Liver (tissue), 9 donors: ENCODE results near the gene PISD. TPM values are rescaled to one million over a fixed set of nuclear protein-coding genes. Genes with fewer than 3 reads are reported as not detected.

Experiments used
- DNase-seq: peaks from one replicate; pipeline ENCODE4 v3.0.0-alpha.2; 2017; ENCODE audit warnings: low spot score
- H3K27ac ChIP-seq, 2 donors: one replicate each; pipeline ENCODE4 v1.7.0; 2013; ENCODE audit warnings: inconsistent platforms in 2 of 2, low read length in 2 of 2, control low read depth in 1 of 2, low read depth in 1 of 2, mild to moderate bottlenecking in 1 of 2
- H3K27me3 ChIP-seq, 4 donors: one replicate each; pipeline versions ENCODE4 v1.6.1 to v1.7.0; 2013; ENCODE audit warnings: low read length in 3 of 4, inconsistent platforms in 1 of 4, mild to moderate bottlenecking in 1 of 4, moderate library complexity in 1 of 4; ENCODE audit not compliant: control insufficient read depth in 4 of 4, insufficient read depth in 4 of 4
- H3K36me3 ChIP-seq, 4 donors: one replicate each; pipeline versions ENCODE4 v1.6.1 to v1.7.0; 2013; ENCODE audit warnings: low read length in 3 of 4, mild to moderate bottlenecking in 3 of 4, low read depth in 1 of 4, moderate library complexity in 1 of 4; ENCODE audit not compliant: control insufficient read depth in 4 of 4, insufficient read depth in 3 of 4
- H3K4me1 ChIP-seq, 4 donors: one replicate each; pipeline versions ENCODE4 v1.6.1 to v1.7.0; 2013; ENCODE audit warnings: low read length in 3 of 4, mild to moderate bottlenecking in 3 of 4, moderate library complexity in 1 of 4; ENCODE audit not compliant: control insufficient read depth in 4 of 4, insufficient read depth in 4 of 4
- H3K4me3 ChIP-seq, 3 donors: one replicate each; pipeline versions ENCODE4 v1.6.1 to v1.7.0; 2013; ENCODE audit warnings: low read length in 3 of 3, control low read depth in 1 of 3, low read depth in 1 of 3, mild to moderate bottlenecking in 1 of 3
- H3K9ac ChIP-seq, 2 donors: one replicate each; pipeline ENCODE4 v1.7.0; 2013; ENCODE audit warnings: low read length in 2 of 2, mild to moderate bottlenecking in 2 of 2, moderate library complexity in 2 of 2, control low read depth in 1 of 2, low read depth in 1 of 2
- H3K9me3 ChIP-seq, 4 donors: one replicate each; pipeline versions ENCODE4 v1.6.1 to v1.7.0; 2013; ENCODE audit warnings: low read length in 3 of 4; ENCODE audit not compliant: control insufficient read depth in 4 of 4
- ATF3 ChIP-seq: IDR thresholded peaks from 2 replicates; pipeline ENCODE4 v1.6.1; 2016; ENCODE audit warnings: antibody characterized with exemption
- CTCF ChIP-seq: fragments of 150-350 bp; IDR thresholded peaks from 2 replicates; pipeline ENCODE4 v1.5.1; 2017; ENCODE audit warnings: improper control_type of control experiment, low read depth, low read length; ENCODE audit not compliant: missing input control
- EGR1 ChIP-seq, 2 donors: IDR thresholded peaks; 2 replicates each; pipeline ENCODE4 v1.6.1; 2016 to 2018; ENCODE audit warnings: antibody characterized with exemption in 2 of 2, low read depth in 2 of 2
- FOXA1 ChIP-seq: IDR thresholded peaks from 2 replicates; pipeline ENCODE4 v1.6.1; 2016; ENCODE audit warnings: antibody characterized with exemption
- FOXA2 ChIP-seq: IDR thresholded peaks from 2 replicates; pipeline ENCODE4 v1.6.1; 2016; ENCODE audit warnings: antibody characterized with exemption
- HNF4A ChIP-seq, 2 donors: conservative IDR thresholded peaks; 2 replicates each; pipeline ENCODE4 v1.6.1; 2016; ENCODE audit warnings: antibody characterized with exemption in 2 of 2, mild to moderate bottlenecking in 2 of 2
- HNF4G ChIP-seq: IDR thresholded peaks from 2 replicates; pipeline ENCODE4 v1.6.1; 2016; ENCODE audit warnings: antibody characterized with exemption
- JUND ChIP-seq, 2 donors: IDR thresholded peaks; 2 replicates each; pipeline ENCODE4 v1.6.1; 2016; ENCODE audit warnings: antibody characterized with exemption in 2 of 2
- MAX ChIP-seq: IDR thresholded peaks from 2 replicates; pipeline ENCODE4 v1.6.1; 2016; ENCODE audit warnings: antibody characterized with exemption
- NR2F2 ChIP-seq: IDR thresholded peaks from 2 replicates; pipeline ENCODE4 v1.6.1; 2016; ENCODE audit warnings: antibody characterized with exemption
- RAD21 ChIP-seq, 2 donors: IDR thresholded peaks; 2 replicates each; pipeline ENCODE4 v1.6.1; 2016; ENCODE audit warnings: antibody characterized with exemption in 2 of 2, mild to moderate bottlenecking in 2 of 2
- REST ChIP-seq: IDR thresholded peaks from 2 replicates; pipeline ENCODE4 v1.6.1; 2016; ENCODE audit warnings: antibody characterized with exemption, mild to moderate bottlenecking
- SP1 ChIP-seq: IDR thresholded peaks from 2 replicates; pipeline ENCODE4 v1.6.1; 2018; ENCODE audit warnings: antibody characterized with exemption, mild to moderate bottlenecking
- TAF1 ChIP-seq: conservative IDR thresholded peaks from 2 replicates; pipeline ENCODE4 v1.6.1; 2016; ENCODE audit warnings: antibody characterized with exemption, mild to moderate bottlenecking
- YY1 ChIP-seq: IDR thresholded peaks from 2 replicates; pipeline ENCODE4 v1.6.1; 2016; ENCODE audit warnings: antibody characterized with exemption, mild to moderate bottlenecking
- ZBTB33 ChIP-seq: IDR thresholded peaks from 2 replicates; pipeline ENCODE4 v1.6.1; 2016; ENCODE audit warnings: antibody characterized with exemption
- WGBS: extraction: QIAGEN DNeasy Blood & Tissue Kit; methylation state at CpG from one replicate; pipeline ENCODE4 v1.1.7; 2013; 5-methylcytosine and 5-hydroxymethylcytosine counted together
- polyA plus RNA-seq, 2 donors: library from polyadenylated mRNA; stranded (reverse) in 1 of 2; unstranded in 1 of 2; fragments of 200-250 nt in 1 of 2; fragments of >200 nt in 1 of 2; fragmentation: Nextera tagmentation in 1 of 2; extraction: Ambion mirVana in 1 of 2; gene quantifications; one replicate each; pipeline versions ENCODE4 v1.2.1 to v1.2.3, GENCODE V29; 2013 to 2015
- total RNA-seq, 2 donors: library from RNA; depleted of rRNA; stranded (reverse); fragments of >200 nt; gene quantifications; one replicate each; pipeline ENCODE4 v1.2.3, GENCODE V29; 2014
- donor health status: healthy.
- donor health status: healthy.
- donor health status: healthy.
- donor health status: healthy.
- donor health status: healthy.

The PISD gene
- total and polyA plus RNA-seq, 4 donors: 14.7 to 28.3 (median 20.4) TPM

GRCh38 chr22:31579835-31580242, 82.2 kb downstream of the PISD start:
- peaks cover 0 to 6% (median 2%) of the 10 kb centered on the region in 4 donors for H3K36me3 ChIP-seq
- no peaks in the 10 kb centered on the region for H3K4me1 ChIP-seq
- WGBS: 76% methylated on average over 1 of the region's 1 CpG
- TF ChIP-seq RAD21 (IDR thresholded peaks at IDR 0.05) (no peak), HNF4G (no peak), REST (no peak), NR2F2 (no peak), EGR1 (IDR thresholded peaks at IDR 0.05; ENCODE audit: low read depth in 2 of 2) (no peak), TAF1 (no peak), HNF4A (conservative IDR thresholded peaks at IDR 0.05) (no peak), CTCF (no peak), ZBTB33 (no peak), YY1 (no peak)
- no peak overlapping the region for H3K27ac ChIP-seq
- H3K27me3 ChIP-seq: no peaks in the 10 kb centered on the region
- no peak overlapping the region for H3K4me3 ChIP-seq
- no peak overlapping the region for H3K9ac ChIP-seq
- H3K9me3 ChIP-seq: no peaks in the 10 kb centered on the region
- no peak for DNase-seq

- H3K4me3 ChIP-seq: no peak overlapping the region
- no peaks in the 10 kb centered on the region for H3K27me3 ChIP-seq
- no peak for DNase-seq
- 93% methylated on average over 5 of the region's 5 CpGs for WGBS
- no peak overlapping the region for H3K27ac ChIP-seq
- no peak overlapping the region for H3K9ac ChIP-seq
- H3K36me3 ChIP-seq: peaks cover 0 to 5% (median 4%) of the 10 kb centered on the region in 4 donors
- H3K9me3 ChIP-seq: no peaks in the 10 kb centered on the region
- no peaks in the 10 kb centered on the region for H3K4me1 ChIP-seq
- no peak for TF ChIP-seq FOXA1
- no peak for TF ChIP-seq TAF1
- no peak for TF ChIP-seq NR2F2
- TF ChIP-seq MAX: no peak
- TF ChIP-seq FOXA2: no peak
- no peak for TF ChIP-seq SP1
- TF ChIP-seq CTCF: no peak
- TF ChIP-seq JUND (IDR thresholded peaks at IDR 0.05): no peak
- TF ChIP-seq ZBTB33: no peak
- TF ChIP-seq REST: no peak
- TF ChIP-seq YY1: no peak
- TF ChIP-seq ATF3: no peak
- no peak for TF ChIP-seq EGR1 (IDR thresholded peaks at IDR 0.05; ENCODE audit: low read depth in 2 of 2)
- no peak for TF ChIP-seq HNF4A (conservative IDR thresholded peaks at IDR 0.05)
Observed at GRCh38 chr22:31578171-31578570, 83.8 kb downstream of the PISD start.
